ENCODE measurements around the gene FBXO48.

DNA sequence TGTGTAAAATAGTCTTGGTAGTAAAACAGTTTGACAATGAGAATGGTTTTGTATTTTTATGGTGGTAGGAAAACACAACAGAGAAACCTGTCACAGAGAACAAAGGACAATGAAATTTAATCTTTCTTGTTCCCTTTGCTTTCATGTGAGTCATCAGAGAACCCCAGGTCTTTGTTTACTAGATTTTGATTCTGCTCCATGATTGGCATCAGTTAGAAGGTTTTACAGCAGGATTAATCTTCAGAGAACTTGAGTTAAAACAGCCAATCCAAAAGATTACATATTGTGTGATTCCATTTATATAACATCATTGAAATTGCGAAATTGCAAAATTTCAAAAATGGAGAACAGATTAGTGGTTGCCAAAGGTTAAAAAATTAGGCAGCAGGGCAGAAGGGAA lies 2.8 kb upstream of the FBXO48 start:
- TF ChIP-seq, protein P1, sequence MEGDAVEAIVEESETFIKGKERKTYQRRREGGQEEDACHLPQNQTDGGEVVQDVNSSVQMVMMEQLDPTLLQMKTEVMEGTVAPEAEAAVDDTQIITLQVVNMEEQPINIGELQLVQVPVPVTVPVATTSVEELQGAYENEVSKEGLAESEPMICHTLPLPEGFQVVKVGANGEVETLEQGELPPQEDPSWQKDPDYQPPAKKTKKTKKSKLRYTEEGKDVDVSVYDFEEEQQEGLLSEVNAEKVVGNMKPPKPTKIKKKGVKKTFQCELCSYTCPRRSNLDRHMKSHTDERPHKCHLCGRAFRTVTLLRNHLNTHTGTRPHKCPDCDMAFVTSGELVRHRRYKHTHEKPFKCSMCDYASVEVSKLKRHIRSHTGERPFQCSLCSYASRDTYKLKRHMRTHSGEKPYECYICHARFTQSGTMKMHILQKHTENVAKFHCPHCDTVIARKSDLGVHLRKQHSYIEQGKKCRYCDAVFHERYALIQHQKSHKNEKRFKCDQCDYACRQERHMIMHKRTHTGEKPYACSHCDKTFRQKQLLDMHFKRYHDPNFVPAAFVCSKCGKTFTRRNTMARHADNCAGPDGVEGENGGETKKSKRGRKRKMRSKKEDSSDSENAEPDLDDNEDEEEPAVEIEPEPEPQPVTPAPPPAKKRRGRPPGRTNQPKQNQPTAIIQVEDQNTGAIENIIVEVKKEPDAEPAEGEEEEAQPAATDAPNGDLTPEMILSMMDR (IDR thresholded peaks at IDR 0.05; ENCODE audit: low read length), result no peak
- no peak for TF ChIP-seq EZH2 (IDR thresholded peaks at IDR 0.05; ENCODE audit: borderline replicate concordance, low read length)
